Aortic smooth muscle cell (primary cell): Measurements from ENCODE around the gene ERCC1. TPM values are rescaled to one million over a fixed set of nuclear protein-coding genes. Genes with fewer than 3 reads are reported as not detected.

Experiments
- total RNA-seq: library from RNA; depleted of rRNA; stranded (reverse); fragments of >200 nt; gene quantifications from 2 replicates; pipeline ENCODE4 v1.2.3, GENCODE V29; 2014

Gene ERCC1
- 113 and 133 TPM in 2 replicates for total RNA-seq

DNA sequence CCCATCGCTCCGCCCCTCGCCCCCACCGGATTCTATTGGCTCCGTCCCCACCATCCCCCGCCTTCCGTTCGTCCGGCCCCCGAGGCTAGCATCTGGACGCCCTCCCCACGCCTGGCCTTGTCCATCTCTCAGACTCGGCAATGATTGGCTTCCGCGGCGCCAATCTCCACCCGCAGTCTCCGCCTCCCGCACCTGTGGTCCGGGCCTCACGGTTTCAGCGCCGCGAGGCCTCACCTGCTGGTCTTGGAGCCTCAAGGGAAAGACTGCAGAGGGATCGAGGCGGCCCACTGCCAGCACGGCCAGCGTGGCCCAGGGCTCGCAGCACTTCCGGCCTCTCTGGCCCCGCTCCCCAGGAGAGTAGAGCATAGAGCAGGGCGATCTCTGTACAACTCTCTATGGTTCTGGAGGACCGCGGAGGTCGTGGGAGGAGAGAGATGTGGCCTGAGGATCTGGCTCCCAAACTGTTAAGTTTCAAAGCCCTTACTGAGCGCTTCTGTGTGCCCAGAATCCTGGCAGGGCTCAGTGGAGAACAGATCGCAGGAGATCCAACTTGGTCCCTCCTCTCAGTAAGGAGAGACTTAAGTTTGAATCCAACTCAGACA, at the start of gene ERCC1:
Gene ERCC1 (minus strand): TSS at position 329 of the 602 bp plus-strand sequence. CDS start 543 bp downstream, outside the sequence.

GRCh38 chr19:45467456-45468158, 43.9 kb upstream of the ERCC1 start, which contains the start of gene FOSB:
Gene FOSB (plus strand): TSS chr19:45467996. CDS start chr19:45468587, 591 bp downstream.

GRCh38 chr19:45406226-45407090, 17.3 kb downstream of the ERCC1 start, which contains the start of gene POLR1G:
Gene POLR1G (plus strand): TSS chr19:45406644. CDS start chr19:45406697, 53 bp downstream.

GRCh38 chr19:45404557-45405434, 18.9 kb downstream of the ERCC1 start, which contains the start of gene PPP1R13L:
Gene PPP1R13L (minus strand): TSS chr19:45405069. CDS start chr19:45398318, 6,751 bp downstream.

DNA sequence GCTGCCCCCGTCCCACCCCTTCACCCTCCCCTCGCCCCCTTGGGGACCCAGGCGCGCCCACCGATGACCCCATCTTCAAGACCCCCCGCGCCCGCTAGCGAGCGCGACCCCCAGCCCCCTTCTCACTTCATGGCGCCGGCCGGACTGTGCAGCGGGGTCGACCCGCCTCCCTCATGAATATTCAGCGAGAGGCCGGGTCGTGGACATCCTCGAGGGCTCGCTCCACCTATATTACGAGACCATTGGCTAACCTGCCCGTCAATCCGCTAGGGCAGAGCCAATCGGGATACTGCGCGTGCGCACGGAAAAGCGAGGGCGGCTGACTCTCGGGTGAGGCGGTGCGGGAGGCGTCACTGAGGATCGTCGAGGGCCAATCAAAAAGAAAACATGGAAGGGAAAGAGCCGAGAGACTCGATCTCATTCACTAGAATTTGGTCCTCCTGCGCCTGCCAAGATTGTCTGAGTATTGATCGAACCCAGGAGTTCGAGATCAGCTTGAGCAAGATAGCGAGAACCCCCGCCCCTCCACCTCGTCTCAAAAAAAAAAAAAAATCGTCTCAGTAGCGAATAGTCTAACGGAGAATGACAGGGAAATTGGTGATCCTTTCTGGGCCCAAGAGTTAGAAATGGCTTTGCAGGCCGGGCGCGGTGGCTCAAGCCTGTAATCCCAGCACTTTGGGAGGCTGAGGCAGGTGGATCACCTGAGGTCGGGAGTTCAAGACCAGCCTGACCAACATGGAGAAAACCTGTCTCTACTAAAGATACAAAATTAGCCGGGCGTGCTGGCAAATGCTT, 53.1 kb downstream of the ERCC1 start, which contains the start of gene ERCC2:
Gene ERCC2 (minus strand): TSS at position 164 of the 795 bp plus-strand sequence. CDS start 33 bp downstream, at position 131.

Other genes starting within 250 kb of the ERCC1 start
- gene TRAPPC6A, start 245.7 kb downstream of the ERCC1 start, total RNA-seq = 6.5 and 7.5 TPM in 2 replicates
- 2.8 and 3.5 TPM in 2 replicates for gene BLOC1S3, start 245.1 kb downstream of the ERCC1 start, total RNA-seq
- not detected in 2 replicates for gene EXOC3L2, start 178.5 kb downstream of the ERCC1 start, total RNA-seq
- gene MARK4, start 172.6 kb downstream of the ERCC1 start, total RNA-seq = 9.5 and 18.3 TPM in 2 replicates
- gene CKM, start 101.0 kb downstream of the ERCC1 start, total RNA-seq = 0.06 TPM in 1 of 2 replicates, not detected in the other
- gene KLC3, start 83.2 kb downstream of the ERCC1 start, total RNA-seq = not detected in 2 replicates
- gene ERCC2, start 53.3 kb downstream of the ERCC1 start, total RNA-seq = 9.1 and 14.4 TPM in 2 replicates
- gene PPP1R13L, start 18.8 kb downstream of the ERCC1 start, total RNA-seq = 0.53 and 2.9 TPM in 2 replicates
- 4.1 and 6.9 TPM in 2 replicates for gene POLR1G, start 17.3 kb downstream of the ERCC1 start, total RNA-seq
- gene FOSB, start 44.1 kb upstream of the ERCC1 start, total RNA-seq = 0.40 and 0.44 TPM in 2 replicates
- gene RTN2, start 73.1 kb upstream of the ERCC1 start, total RNA-seq = 4.4 and 6.5 TPM in 2 replicates
- gene PPM1N, start 74.5 kb upstream of the ERCC1 start, total RNA-seq = 1.7 and 2.1 TPM in 2 replicates
- gene VASP, start 83.6 kb upstream of the ERCC1 start, total RNA-seq = 53.3 and 61.2 TPM in 2 replicates
- gene OPA3, start 160.9 kb upstream of the ERCC1 start, total RNA-seq = 4.4 TPM in 2 replicates
- gene GPR4, start 178.3 kb upstream of the ERCC1 start, total RNA-seq = 0.40 and 0.99 TPM in 2 replicates
- 46.1 and 55.6 TPM in 2 replicates for gene EML2, start 215.5 kb upstream of the ERCC1 start, total RNA-seq
- 0.12 and 0.26 TPM in 2 replicates for gene GIPR, start 244.3 kb upstream of the ERCC1 start, total RNA-seq